ENCODE data around the gene CMTM3.

- TF ChIP-seq CTCF (IDR thresholded peaks at IDR 0.05; ENCODE audit: insufficient read depth, low read length) (no peak), REST (IDR thresholded peaks at IDR 0.05; ENCODE audit: insufficient replicate concordance, low read depth) (no peak), POLR2AphosphoS5 (IDR thresholded peaks at IDR 0.05; ENCODE audit: low read depth) (no peak), GABPA (IDR thresholded peaks at IDR 0.05; ENCODE audit: low read depth) (no peak), SPI1 (IDR thresholded peaks at IDR 0.05; ENCODE audit: borderline replicate concordance, low read depth) (no peak)
Measured at GRCh38 chr16:66609139-66609510, 4.6 kb downstream of the CMTM3 start.

All from HL-60 (cell line).